ENCODE measurements around the gene ASB1.
"Not testable (repeated sequence)": the region's sequence is repeated elsewhere in the genome, so short reads cannot be mapped to it uniquely, and the experiment has no call there.

ASB1 gene

GRCh38 chr2:238441262-238442114 is 14.8 kb downstream of the ASB1 start:
- no peak overlapping the region for H3K27ac ChIP-seq (ENCODE audit: low read depth, low read length)
- no peak overlapping the region for H3K4me3 ChIP-seq (ENCODE audit: low read depth in 1 of 2, low read length in 2 of 2)
- H3K36me3 ChIP-seq (ENCODE audit: control insufficient read depth in 1 of 2, insufficient read depth in 2 of 2, low read length in 2 of 2), result peaks cover 21 to 46% of the 10 kb centered on the region in 2 donors
- no peaks in the 10 kb centered on the region for H3K27me3 ChIP-seq (ENCODE audit: control insufficient read depth in 1 of 2, insufficient read depth in 2 of 2, low read length in 2 of 2)
- H3K4me1 ChIP-seq (ENCODE audit: control insufficient read depth in 1 of 2, insufficient read depth in 2 of 2, low read length in 2 of 2), result peaks cover 7 to 10% of the 10 kb centered on the region in 2 donors
- no peaks in the 10 kb centered on the region for H3K9me3 ChIP-seq (ENCODE audit: control insufficient read depth in 1 of 2, low read length in 2 of 2)
- H3K9ac ChIP-seq (ENCODE audit: low read depth in 1 of 2, low read length in 2 of 2), result no peak overlapping the region

- H3K27me3 ChIP-seq (ENCODE audit: control insufficient read depth in 1 of 2, insufficient read depth in 2 of 2, low read length in 2 of 2); H3K27ac ChIP-seq (ENCODE audit: low read depth, low read length); H3K9ac ChIP-seq (ENCODE audit: low read depth in 1 of 2, low read length in 2 of 2); H3K9me3 ChIP-seq (ENCODE audit: control insufficient read depth in 1 of 2, low read length in 2 of 2); H3K4me3 ChIP-seq (ENCODE audit: low read depth in 1 of 2, low read length in 2 of 2): not testable (repeated sequence)
- H3K36me3 ChIP-seq (ENCODE audit: control insufficient read depth in 1 of 2, insufficient read depth in 2 of 2, low read length in 2 of 2), result peaks cover 28 to 54% of the 10 kb centered on the region in 2 donors
- H3K4me1 ChIP-seq (ENCODE audit: control insufficient read depth in 1 of 2, insufficient read depth in 2 of 2, low read length in 2 of 2), result peaks cover 7 to 10% of the 10 kb centered on the region in 2 donors
These were observed 15.5 kb downstream of the ASB1 start for GRCh38 chr2:238442257-238442656.

GRCh38 chr2:238444242-238444641 is 17.5 kb downstream of the ASB1 start:
- Histone ChIP-seq H3K27me3 (ENCODE audit: control insufficient read depth in 1 of 2, insufficient read depth in 2 of 2, low read length in 2 of 2) (no peaks in the 10 kb centered on the region), H3K9me3 (ENCODE audit: control insufficient read depth in 1 of 2, low read length in 2 of 2) (no peaks in the 10 kb centered on the region), H3K36me3 (ENCODE audit: control insufficient read depth in 1 of 2, insufficient read depth in 2 of 2, low read length in 2 of 2) (peaks cover 39 to 59% of the 10 kb centered on the region in 2 donors), H3K4me1 (ENCODE audit: control insufficient read depth in 1 of 2, insufficient read depth in 2 of 2, low read length in 2 of 2) (peaks cover 7 to 10% of the 10 kb centered on the region in 2 donors), H3K9ac (ENCODE audit: low read depth in 1 of 2, low read length in 2 of 2) (no peak overlapping the region), H3K4me3 (ENCODE audit: low read depth in 1 of 2, low read length in 2 of 2) (no peak overlapping the region), H3K27ac (ENCODE audit: low read depth, low read length) (no peak overlapping the region)

GRCh38 chr2:238445409-238446190 is 18.9 kb downstream of the ASB1 start:
- peaks cover 5 to 7% of the 10 kb centered on the region in 2 donors for H3K4me1 ChIP-seq (ENCODE audit: control insufficient read depth in 1 of 2, insufficient read depth in 2 of 2, low read length in 2 of 2)
- peaks cover 47 to 65% of the 10 kb centered on the region in 2 donors for H3K36me3 ChIP-seq (ENCODE audit: control insufficient read depth in 1 of 2, insufficient read depth in 2 of 2, low read length in 2 of 2)

GRCh38 chr2:238446371-238446770 is 19.6 kb downstream of the ASB1 start:
- Histone ChIP-seq H3K27me3 (ENCODE audit: control insufficient read depth in 1 of 2, insufficient read depth in 2 of 2, low read length in 2 of 2) (no peaks in the 10 kb centered on the region), H3K9ac (ENCODE audit: low read depth in 1 of 2, low read length in 2 of 2) (no peak overlapping the region), H3K36me3 (ENCODE audit: control insufficient read depth in 1 of 2, insufficient read depth in 2 of 2, low read length in 2 of 2) (peaks cover 54 to 71% of the 10 kb centered on the region in 2 donors), H3K4me1 (ENCODE audit: control insufficient read depth in 1 of 2, insufficient read depth in 2 of 2, low read length in 2 of 2) (peaks cover 4 to 5% of the 10 kb centered on the region in 2 donors), H3K27ac (ENCODE audit: low read depth, low read length) (no peak overlapping the region), H3K9me3 (ENCODE audit: control insufficient read depth in 1 of 2, low read length in 2 of 2) (no peaks in the 10 kb centered on the region), H3K4me3 (ENCODE audit: low read depth in 1 of 2, low read length in 2 of 2) (no peak overlapping the region)

More at GRCh38 chr2:238445409-238446190, 18.9 kb downstream of the ASB1 start:
- Histone ChIP-seq H3K4me3 (ENCODE audit: low read depth in 1 of 2, low read length in 2 of 2) (no peak overlapping the region), H3K27ac (ENCODE audit: low read depth, low read length) (no peak overlapping the region), H3K27me3 (ENCODE audit: control insufficient read depth in 1 of 2, insufficient read depth in 2 of 2, low read length in 2 of 2) (no peaks in the 10 kb centered on the region), H3K9ac (ENCODE audit: low read depth in 1 of 2, low read length in 2 of 2) (no peak overlapping the region), H3K9me3 (ENCODE audit: control insufficient read depth in 1 of 2, low read length in 2 of 2) (no peaks in the 10 kb centered on the region)

GRCh38 chr2:238448031-238448955 is 21.6 kb downstream of the ASB1 start:
- H3K9ac ChIP-seq (ENCODE audit: low read depth in 1 of 2, low read length in 2 of 2), result no peak overlapping the region
- H3K4me3 ChIP-seq (ENCODE audit: low read depth in 1 of 2, low read length in 2 of 2), result no peak overlapping the region

GRCh38 chr2:238449241-238449640 is 22.5 kb downstream of the ASB1 start:
- Histone ChIP-seq H3K27ac (ENCODE audit: low read depth, low read length) (no peak overlapping the region), H3K9me3 (ENCODE audit: control insufficient read depth in 1 of 2, low read length in 2 of 2) (no peaks in the 10 kb centered on the region), H3K9ac (ENCODE audit: low read depth in 1 of 2, low read length in 2 of 2) (no peak overlapping the region)

More at GRCh38 chr2:238448031-238448955, 21.6 kb downstream of the ASB1 start:
- Histone ChIP-seq H3K36me3 (ENCODE audit: control insufficient read depth in 1 of 2, insufficient read depth in 2 of 2, low read length in 2 of 2) (peaks cover 61 to 79% of the 10 kb centered on the region in 2 donors), H3K9me3 (ENCODE audit: control insufficient read depth in 1 of 2, low read length in 2 of 2) (no peaks in the 10 kb centered on the region), H3K27me3 (ENCODE audit: control insufficient read depth in 1 of 2, insufficient read depth in 2 of 2, low read length in 2 of 2) (no peaks in the 10 kb centered on the region), H3K27ac (ENCODE audit: low read depth, low read length) (no peak overlapping the region), H3K4me1 (ENCODE audit: control insufficient read depth in 1 of 2, insufficient read depth in 2 of 2, low read length in 2 of 2) (no peaks in the 10 kb centered on the region)

GRCh38 chr2:238449909-238450417 is 23.2 kb downstream of the ASB1 start:
- no peaks in the 10 kb centered on the region for H3K9me3 ChIP-seq (ENCODE audit: control insufficient read depth in 1 of 2, low read length in 2 of 2)
- no peak overlapping the region for H3K9ac ChIP-seq (ENCODE audit: low read depth in 1 of 2, low read length in 2 of 2)
- no peaks in the 10 kb centered on the region for H3K4me1 ChIP-seq (ENCODE audit: control insufficient read depth in 1 of 2, insufficient read depth in 2 of 2, low read length in 2 of 2)
- H3K27me3 ChIP-seq (ENCODE audit: control insufficient read depth in 1 of 2, insufficient read depth in 2 of 2, low read length in 2 of 2), result no peaks in the 10 kb centered on the region
- H3K36me3 ChIP-seq (ENCODE audit: control insufficient read depth in 1 of 2, insufficient read depth in 2 of 2, low read length in 2 of 2), result peaks cover 54 to 69% of the 10 kb centered on the region in 2 donors
- no peak overlapping the region for H3K4me3 ChIP-seq (ENCODE audit: low read depth in 1 of 2, low read length in 2 of 2)
- H3K27ac ChIP-seq (ENCODE audit: low read depth, low read length), result no peak overlapping the region

More at GRCh38 chr2:238449241-238449640, 22.5 kb downstream of the ASB1 start:
- no peak overlapping the region for H3K4me3 ChIP-seq (ENCODE audit: low read depth in 1 of 2, low read length in 2 of 2)
- no peaks in the 10 kb centered on the region for H3K27me3 ChIP-seq (ENCODE audit: control insufficient read depth in 1 of 2, insufficient read depth in 2 of 2, low read length in 2 of 2)
- peaks cover 60 to 76% of the 10 kb centered on the region in 2 donors for H3K36me3 ChIP-seq (ENCODE audit: control insufficient read depth in 1 of 2, insufficient read depth in 2 of 2, low read length in 2 of 2)
- H3K4me1 ChIP-seq (ENCODE audit: control insufficient read depth in 1 of 2, insufficient read depth in 2 of 2, low read length in 2 of 2), result no peaks in the 10 kb centered on the region

- Histone ChIP-seq H3K4me1 (ENCODE audit: control insufficient read depth in 1 of 2, insufficient read depth in 2 of 2, low read length in 2 of 2) (no peaks in the 10 kb centered on the region), H3K27ac (ENCODE audit: low read depth, low read length) (no peak overlapping the region), H3K9me3 (ENCODE audit: control insufficient read depth in 1 of 2, low read length in 2 of 2) (no peaks in the 10 kb centered on the region), H3K4me3 (ENCODE audit: low read depth in 1 of 2, low read length in 2 of 2) (no peak overlapping the region), H3K9ac (ENCODE audit: low read depth in 1 of 2, low read length in 2 of 2) (no peak overlapping the region), H3K27me3 (ENCODE audit: control insufficient read depth in 1 of 2, insufficient read depth in 2 of 2, low read length in 2 of 2) (no peaks in the 10 kb centered on the region), H3K36me3 (ENCODE audit: control insufficient read depth in 1 of 2, insufficient read depth in 2 of 2, low read length in 2 of 2) (peaks cover 50 to 65% of the 10 kb centered on the region in 2 donors)
These were observed 23.7 kb downstream of the ASB1 start for GRCh38 chr2:238450440-238450861.
